ENCODE results near the gene YAE1.

Gene YAE1

GRCh38 chr7:39554583-39555165, 11.5 kb upstream of the YAE1 start:
- Histone ChIP-seq H3K9me3 (ENCODE audit: control insufficient read depth, low read length) (no peaks in the 10 kb centered on the region), H3K4me3 (ENCODE audit: low read length) (peak overlapping the region; percentile 5), H3K4me1 (ENCODE audit: control insufficient read depth, insufficient read depth, low read length) (peaks cover 10% of the 10 kb centered on the region), H3K36me3 (ENCODE audit: control insufficient read depth, insufficient read depth, low read length, severe bottlenecking) (no peaks in the 10 kb centered on the region), H3K9ac (ENCODE audit: low read length) (no peak overlapping the region), H3K27me3 (replicated peaks; ENCODE audit: control insufficient read depth, insufficient read depth, low read length) (no peaks in the 10 kb centered on the region)
- DNase-seq (ENCODE audit: low read depth) = peak; percentile 34

GRCh38 chr7:39557222-39557621, 9.0 kb upstream of the YAE1 start:
- DNase-seq (ENCODE audit: low read depth) = no peak
- no peak overlapping the region for H3K4me3 ChIP-seq (ENCODE audit: low read length)

GRCh38 chr7:39557911-39558310, 8.3 kb upstream of the YAE1 start:
- no peak for DNase-seq (ENCODE audit: low read depth)
- Histone ChIP-seq H3K9ac (ENCODE audit: low read length) (no peak overlapping the region), H3K4me1 (ENCODE audit: control insufficient read depth, insufficient read depth, low read length) (peaks cover 10% of the 10 kb centered on the region), H3K4me3 (ENCODE audit: low read length) (no peak overlapping the region), H3K9me3 (ENCODE audit: control insufficient read depth, low read length) (no peaks in the 10 kb centered on the region), H3K27me3 (replicated peaks; ENCODE audit: control insufficient read depth, insufficient read depth, low read length) (no peaks in the 10 kb centered on the region), H3K36me3 (ENCODE audit: control insufficient read depth, insufficient read depth, low read length, severe bottlenecking) (no peaks in the 10 kb centered on the region)

More at GRCh38 chr7:39557222-39557621, 9.0 kb upstream of the YAE1 start:
- Histone ChIP-seq H3K36me3 (ENCODE audit: control insufficient read depth, insufficient read depth, low read length, severe bottlenecking) (no peaks in the 10 kb centered on the region), H3K9ac (ENCODE audit: low read length) (no peak overlapping the region), H3K9me3 (ENCODE audit: control insufficient read depth, low read length) (no peaks in the 10 kb centered on the region), H3K27me3 (replicated peaks; ENCODE audit: control insufficient read depth, insufficient read depth, low read length) (no peaks in the 10 kb centered on the region), H3K4me1 (ENCODE audit: control insufficient read depth, insufficient read depth, low read length) (peaks cover 10% of the 10 kb centered on the region)

- Histone ChIP-seq H3K4me1 (ENCODE audit: control insufficient read depth, insufficient read depth, low read length) (peaks cover 1% of the 10 kb centered on the region), H3K27me3 (replicated peaks; ENCODE audit: control insufficient read depth, insufficient read depth, low read length) (no peaks in the 10 kb centered on the region), H3K36me3 (ENCODE audit: control insufficient read depth, insufficient read depth, low read length, severe bottlenecking) (no peaks in the 10 kb centered on the region), H3K4me3 (ENCODE audit: low read length) (no peak overlapping the region), H3K9me3 (ENCODE audit: control insufficient read depth, low read length) (no peaks in the 10 kb centered on the region), H3K9ac (ENCODE audit: low read length) (no peak overlapping the region)
- no peak for DNase-seq (ENCODE audit: low read depth)
These were observed 5.8 kb upstream of the YAE1 start for GRCh38 chr7:39560408-39560807.

- peaks cover 4% of the 10 kb centered on the region for H3K4me1 ChIP-seq (ENCODE audit: control insufficient read depth, insufficient read depth, low read length)
- no peak overlapping the region for H3K9ac ChIP-seq (ENCODE audit: low read length)
- DNase-seq (ENCODE audit: low read depth) = no peak
- H3K4me3 ChIP-seq (ENCODE audit: low read length) = no peak overlapping the region
- no peaks in the 10 kb centered on the region for H3K27me3 ChIP-seq (replicated peaks; ENCODE audit: control insufficient read depth, insufficient read depth, low read length)
- no peaks in the 10 kb centered on the region for H3K36me3 ChIP-seq (ENCODE audit: control insufficient read depth, insufficient read depth, low read length, severe bottlenecking)
- H3K9me3 ChIP-seq (ENCODE audit: control insufficient read depth, low read length) = no peaks in the 10 kb centered on the region
These were observed 5.2 kb upstream of the YAE1 start for GRCh38 chr7:39560997-39561396.

GRCh38 chr7:39565538-39565937, 666 bp upstream of the YAE1 start:
- H3K4me3 ChIP-seq (ENCODE audit: low read length) = peak overlapping the region; percentile 95

GRCh38 chr7:39567294-39567693, 1.1 kb downstream of the YAE1 start:
- H3K4me3 ChIP-seq (ENCODE audit: low read length) = peak overlapping the region; percentile 95
- H3K4me1 ChIP-seq (ENCODE audit: control insufficient read depth, insufficient read depth, low read length) = peaks cover 13% of the 10 kb centered on the region
- DNase-seq (ENCODE audit: low read depth) = peak; percentile 42
- peak overlapping the region; percentile 94 for H3K9ac ChIP-seq (ENCODE audit: low read length)
- H3K27me3 ChIP-seq (replicated peaks; ENCODE audit: control insufficient read depth, insufficient read depth, low read length) = no peaks in the 10 kb centered on the region
- H3K36me3 ChIP-seq (ENCODE audit: control insufficient read depth, insufficient read depth, low read length, severe bottlenecking) = peaks cover 16% of the 10 kb centered on the region
- H3K9me3 ChIP-seq (ENCODE audit: control insufficient read depth, low read length) = no peaks in the 10 kb centered on the region

More at GRCh38 chr7:39565538-39565937, 666 bp upstream of the YAE1 start:
- no peak for DNase-seq (ENCODE audit: low read depth)
- peaks cover 3% of the 10 kb centered on the region for H3K36me3 ChIP-seq (ENCODE audit: control insufficient read depth, insufficient read depth, low read length, severe bottlenecking)
- H3K27me3 ChIP-seq (replicated peaks; ENCODE audit: control insufficient read depth, insufficient read depth, low read length) = no peaks in the 10 kb centered on the region
- H3K4me1 ChIP-seq (ENCODE audit: control insufficient read depth, insufficient read depth, low read length) = peaks cover 13% of the 10 kb centered on the region
- H3K9ac ChIP-seq (ENCODE audit: low read length) = peak overlapping the region; percentile 94
- no peaks in the 10 kb centered on the region for H3K9me3 ChIP-seq (ENCODE audit: control insufficient read depth, low read length)

GRCh38 chr7:39574673-39575349, 8.6 kb downstream of the YAE1 start:
- no peak for DNase-seq (ENCODE audit: low read depth)
- Histone ChIP-seq H3K4me1 (ENCODE audit: control insufficient read depth, insufficient read depth, low read length) (no peaks in the 10 kb centered on the region), H3K36me3 (ENCODE audit: control insufficient read depth, insufficient read depth, low read length, severe bottlenecking) (peaks cover 42% of the 10 kb centered on the region), H3K4me3 (ENCODE audit: low read length) (no peak overlapping the region), H3K27me3 (replicated peaks; ENCODE audit: control insufficient read depth, insufficient read depth, low read length) (no peaks in the 10 kb centered on the region), H3K9me3 (ENCODE audit: control insufficient read depth, low read length) (no peaks in the 10 kb centered on the region), H3K9ac (ENCODE audit: low read length) (no peak overlapping the region)

GRCh38 chr7:39577229-39577874, 11.1 kb downstream of the YAE1 start:
- no peaks in the 10 kb centered on the region for H3K4me1 ChIP-seq (ENCODE audit: control insufficient read depth, insufficient read depth, low read length)
- no peaks in the 10 kb centered on the region for H3K9me3 ChIP-seq (ENCODE audit: control insufficient read depth, low read length)
- DNase-seq (ENCODE audit: low read depth) = no peak
- no peak overlapping the region for H3K9ac ChIP-seq (ENCODE audit: low read length)
- H3K4me3 ChIP-seq (ENCODE audit: low read length) = no peak overlapping the region
- H3K27me3 ChIP-seq (replicated peaks; ENCODE audit: control insufficient read depth, insufficient read depth, low read length) = no peaks in the 10 kb centered on the region
- H3K36me3 ChIP-seq (ENCODE audit: control insufficient read depth, insufficient read depth, low read length, severe bottlenecking) = peaks cover 26% of the 10 kb centered on the region

GRCh38 chr7:39580149-39580874, 14.1 kb downstream of the YAE1 start:
- no peak overlapping the region for H3K9ac ChIP-seq (ENCODE audit: low read length)
- H3K36me3 ChIP-seq (ENCODE audit: control insufficient read depth, insufficient read depth, low read length, severe bottlenecking) = peaks cover 7% of the 10 kb centered on the region
- H3K27me3 ChIP-seq (replicated peaks; ENCODE audit: control insufficient read depth, insufficient read depth, low read length) = no peaks in the 10 kb centered on the region
- no peaks in the 10 kb centered on the region for H3K9me3 ChIP-seq (ENCODE audit: control insufficient read depth, low read length)
- peak; percentile 96 for DNase-seq (ENCODE audit: low read depth)
- no peaks in the 10 kb centered on the region for H3K4me1 ChIP-seq (ENCODE audit: control insufficient read depth, insufficient read depth, low read length)
- no peak overlapping the region for H3K4me3 ChIP-seq (ENCODE audit: low read length)

GRCh38 chr7:39582536-39582935, 16.3 kb downstream of the YAE1 start:
- no peak overlapping the region for H3K4me3 ChIP-seq (ENCODE audit: low read length)
- no peak for DNase-seq (ENCODE audit: low read depth)
- peaks cover 3% of the 10 kb centered on the region for H3K4me1 ChIP-seq (ENCODE audit: control insufficient read depth, insufficient read depth, low read length)
- H3K9ac ChIP-seq (ENCODE audit: low read length) = no peak overlapping the region
- H3K9me3 ChIP-seq (ENCODE audit: control insufficient read depth, low read length) = no peaks in the 10 kb centered on the region
- H3K27me3 ChIP-seq (replicated peaks; ENCODE audit: control insufficient read depth, insufficient read depth, low read length) = no peaks in the 10 kb centered on the region
- H3K36me3 ChIP-seq (ENCODE audit: control insufficient read depth, insufficient read depth, low read length, severe bottlenecking) = peaks cover 7% of the 10 kb centered on the region
